Kidney (tissue), 22 donors: Measurements from ENCODE around the gene CCT8. TPM values are rescaled to one million over a fixed set of nuclear protein-coding genes. Genes with fewer than 3 reads are reported as not detected.

ENCODE experiments used
- DNase-seq, 5 donors: peaks; one replicate each; pipeline ENCODE4 v3.0.0-alpha.2; 2013 to 2020
- FAIRE-seq: peaks from 2 replicates; lab custom pipeline; 2012; peaks lifted over from hg19 to GRCh38; lab: Jason Lieb, UNC
- H3K27ac ChIP-seq, 2 donors: one replicate each; pipeline ENCODE4 v1.7.0; 2013; ENCODE audit warnings: low read depth in 2 of 2, low read length in 2 of 2, inconsistent platforms in 1 of 2
- H3K27me3 ChIP-seq: one replicate; pipeline ENCODE4 v1.7.1; 2013; ENCODE audit warnings: low read length, inconsistent platforms; ENCODE audit not compliant: control insufficient read depth, insufficient read depth
- H3K36me3 ChIP-seq, 3 donors: one replicate each; pipeline versions ENCODE4 v1.7.0 to v1.7.1; 2013; ENCODE audit warnings: low read length in 3 of 3, control low read depth in 1 of 3, inconsistent platforms in 1 of 3; ENCODE audit not compliant: insufficient read depth in 3 of 3, control insufficient read depth in 2 of 3
- H3K4me1 ChIP-seq, 3 donors: one replicate each; pipeline versions ENCODE4 v1.7.0 to v1.7.1; 2013; ENCODE audit warnings: low read length in 3 of 3, inconsistent platforms in 1 of 3, low read depth in 1 of 3; ENCODE audit not compliant: control insufficient read depth in 2 of 3, insufficient read depth in 2 of 3
- H3K4me3 ChIP-seq, 3 donors: one replicate each; pipeline versions ENCODE4 v1.7.0 to v1.8.1; 2013; ENCODE audit warnings: low read length in 3 of 3, control low read depth in 1 of 3, inconsistent platforms in 1 of 3
- H3K9ac ChIP-seq, 3 donors: one replicate each; pipeline versions ENCODE4 v1.7.0 to v1.7.1; 2013; ENCODE audit warnings: low read length in 3 of 3, control low read depth in 1 of 3, inconsistent platforms in 1 of 3
- H3K9me3 ChIP-seq, 3 donors: one replicate each; pipeline versions ENCODE4 v1.7.0 to v1.7.1; 2013; ENCODE audit warnings: low read length in 3 of 3, control low read depth in 1 of 3, inconsistent platforms in 1 of 3; ENCODE audit not compliant: control insufficient read depth in 2 of 3, insufficient read depth in 1 of 3
- CTCF ChIP-seq: IDR thresholded peaks from 3 replicates; pipeline ENCODE4 v1.5.1; 2012; ENCODE audit warnings: mild to moderate bottlenecking, moderate library complexity, borderline replicate concordance; ENCODE audit not compliant: insufficient read depth; ENCODE audit errors: extremely low read depth
- intact Hi-C: fragments of 100-400 bp; cut with DNase I; formaldehyde crosslinking; loops from one replicate; pipeline ENCODE4 v1.11.1; 2022
- long read RNA-seq, 10 donors: library from polyadenylated mRNA in 1 of 10; unstranded in 1 of 10; transcript quantifications; one replicate each; pipeline ENCODE4 v2.0.0 and lab custom pipeline, GENCODE V29; 2021 to 2026
- polyA plus RNA-seq: library from polyadenylated mRNA; stranded (reverse); fragments of 350-450 nt; fragmentation: Illumina TruSeq; extraction: RNeasy Lipid Tissue Mini Kit (QIAGEN cat#74804); gene quantifications from one replicate; pipeline ENCODE4 v1.2.3, GENCODE V29; 2014; ENCODE audit warnings: low read depth, low replicate concordance; ENCODE audit not compliant: insufficient read depth
- total RNA-seq: library from RNA; stranded (reverse); fragmentation: NEBNext Ultra II Directional; extraction: Animal tissue kit (Norgen Biotek cat#: 25700); gene quantifications from one replicate; pipeline ENCODE4 v1.2.1, GENCODE V29; 2021
- donor health status: control.
- donor health status: control.
- donor health status: control.
- donor health status: control.
- donor health status: control.
- donor health status: DM: yes; HTN: yes; CAD: no.
- donor health status: Normal renal cell carcinoma (clear cell type).

The CCT8 gene, protein sequence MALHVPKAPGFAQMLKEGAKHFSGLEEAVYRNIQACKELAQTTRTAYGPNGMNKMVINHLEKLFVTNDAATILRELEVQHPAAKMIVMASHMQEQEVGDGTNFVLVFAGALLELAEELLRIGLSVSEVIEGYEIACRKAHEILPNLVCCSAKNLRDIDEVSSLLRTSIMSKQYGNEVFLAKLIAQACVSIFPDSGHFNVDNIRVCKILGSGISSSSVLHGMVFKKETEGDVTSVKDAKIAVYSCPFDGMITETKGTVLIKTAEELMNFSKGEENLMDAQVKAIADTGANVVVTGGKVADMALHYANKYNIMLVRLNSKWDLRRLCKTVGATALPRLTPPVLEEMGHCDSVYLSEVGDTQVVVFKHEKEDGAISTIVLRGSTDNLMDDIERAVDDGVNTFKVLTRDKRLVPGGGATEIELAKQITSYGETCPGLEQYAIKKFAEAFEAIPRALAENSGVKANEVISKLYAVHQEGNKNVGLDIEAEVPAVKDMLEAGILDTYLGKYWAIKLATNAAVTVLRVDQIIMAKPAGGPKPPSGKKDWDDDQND
- total RNA-seq, result 101 TPM
- polyA plus RNA-seq, result 119 TPM
- long read RNA-seq, donor 1, transcript CCT8-201 (15 exons, 2,005 nt), result major isoform, 41 of 94 reads
- long read RNA-seq, donor 1, partial matches to known transcripts, result 52 of 94 reads
- long read RNA-seq, donor 1, other reads (novel, unspliced or antisense), result 0 of 94 reads
- long read RNA-seq, donor 2, transcript CCT8-201 (15 exons, 2,005 nt), result major isoform, 59 of 142 reads
- long read RNA-seq, donor 2, partial matches to known transcripts, result 78 of 142 reads
- long read RNA-seq, donor 2, other reads (novel, unspliced or antisense), result 0 of 142 reads
- long read RNA-seq, donor 3, transcript CCT8-201 (15 exons, 2,005 nt), result major isoform, 60 of 166 reads
- long read RNA-seq, donor 3, transcript CCT8-210 (5 exons, 1,326 nt), result minor isoform, 5 of 166 reads
- long read RNA-seq, donor 3, partial matches to known transcripts, result 93 of 166 reads
- long read RNA-seq, donor 3, other reads (novel, unspliced or antisense), result 8 of 166 reads
- long read RNA-seq, donor 4, transcript CCT8-201 (15 exons, 2,005 nt), result major isoform, 37 of 70 reads
- long read RNA-seq, donor 4, partial matches to known transcripts, result 25 of 70 reads
- long read RNA-seq, donor 4, other reads (novel, unspliced or antisense), result 5 of 70 reads
- long read RNA-seq, donor 5, transcript CCT8-201 (15 exons, 2,005 nt), result major isoform, 5 of 11 reads
- long read RNA-seq, donor 5, partial matches to known transcripts, result 5 of 11 reads
- long read RNA-seq, donor 5, other reads (novel, unspliced or antisense), result 0 of 11 reads
- long read RNA-seq, donor 6, transcript CCT8-210 (5 exons, 1,326 nt), result minor isoform, 7 of 304 reads
- long read RNA-seq, donor 6, transcript CCT8-201 (15 exons, 2,005 nt), result major isoform, 93 of 304 reads
- long read RNA-seq, donor 6, partial matches to known transcripts, result 191 of 304 reads
- long read RNA-seq, donor 6, other reads (novel, unspliced or antisense), result 13 of 304 reads
- long read RNA-seq, donor 7, transcript CCT8-201 (15 exons, 2,005 nt), result major isoform, 82 of 96 reads
- long read RNA-seq, donor 7, partial matches to known transcripts, result 10 of 96 reads
- long read RNA-seq, donor 7, other reads (novel, unspliced or antisense), result 4 of 96 reads
- long read RNA-seq, donor 8, transcript CCT8-201 (15 exons, 2,005 nt), result major isoform, 41 of 103 reads
- long read RNA-seq, donor 8, partial matches to known transcripts, result 51 of 103 reads
- long read RNA-seq, donor 8, other reads (novel, unspliced or antisense), result 6 of 103 reads
- long read RNA-seq, donor 9, transcript CCT8-201 (15 exons, 2,005 nt), result major isoform, 24 of 43 reads
- long read RNA-seq, donor 9, partial matches to known transcripts, result 19 of 43 reads
- long read RNA-seq, donor 9, other reads (novel, unspliced or antisense), result 0 of 43 reads
- long read RNA-seq, donor 10, transcript CCT8-201 (15 exons, 2,005 nt), result major isoform, 43 of 108 reads
- long read RNA-seq, donor 10, partial matches to known transcripts, result 54 of 108 reads
- long read RNA-seq, donor 10, other reads (novel, unspliced or antisense), result 6 of 108 reads

DNA sequence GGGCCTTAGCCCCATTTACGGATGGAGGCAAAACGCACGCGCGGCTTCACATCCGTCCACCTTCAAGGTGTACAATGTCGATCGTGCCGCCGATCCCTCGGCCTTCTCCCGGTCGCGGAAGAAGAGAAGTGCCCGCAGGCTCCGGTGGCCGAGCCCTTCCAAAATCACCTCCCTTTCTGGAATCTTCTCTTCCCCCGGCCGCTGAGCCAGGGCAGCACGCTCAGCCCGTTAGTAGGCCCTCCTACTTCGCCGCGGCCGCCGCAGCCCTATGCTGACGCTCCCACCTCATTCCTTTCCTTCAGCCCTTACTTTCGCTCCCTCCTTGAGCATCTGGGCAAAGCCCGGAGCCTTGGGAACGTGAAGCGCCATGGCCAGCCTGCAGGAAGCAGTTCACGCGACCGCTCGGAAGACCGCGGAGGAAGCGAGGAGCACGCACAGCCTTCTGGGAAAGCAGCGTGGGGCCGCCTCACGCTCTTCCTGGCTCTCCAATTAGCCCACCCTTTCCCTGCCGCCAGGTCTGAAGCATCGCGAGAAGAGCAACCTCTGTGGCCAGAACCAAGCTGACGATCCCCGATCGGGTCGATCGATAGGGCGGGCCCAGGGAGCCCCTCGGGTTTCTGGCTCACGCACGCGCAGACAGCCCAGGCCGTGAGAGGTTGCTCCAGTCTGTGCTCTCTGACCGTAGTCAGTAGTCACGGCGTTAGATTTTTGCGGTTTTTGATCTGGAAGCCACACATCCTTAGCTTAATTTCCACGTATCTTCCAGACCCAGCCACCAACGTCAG, at the start of gene CCT8:
Gene CCT8, minus strand, starts transcription at position 427 of the 785 bp plus-strand sequence. Its CDS starts 58 bp downstream, at position 369.
- H3K9me3 ChIP-seq, result no peaks in the 10 kb centered on the region
- intact Hi-C loops, result no loop called here
- H3K4me3 ChIP-seq, result peak within 1 kb of the TSS; percentile 90 to 99 (median 97)
- peaks cover 0 to 18% (median 12%) of the 10 kb centered on the region in 3 donors for H3K4me1 ChIP-seq
- peak within 1 kb of the TSS; percentile 93 to 99 for H3K27ac ChIP-seq
- peak; percentile 99 to 100 (median 100) for DNase-seq
- no peak for TF ChIP-seq CTCF
- H3K27me3 ChIP-seq, result no peaks in the 10 kb centered on the region
- peak; percentile 89 for FAIRE-seq
- no peaks in the 10 kb centered on the region for H3K36me3 ChIP-seq
- H3K9ac ChIP-seq, result peak within 1 kb of the TSS; percentile 83 to 99 (median 98)

DNA sequence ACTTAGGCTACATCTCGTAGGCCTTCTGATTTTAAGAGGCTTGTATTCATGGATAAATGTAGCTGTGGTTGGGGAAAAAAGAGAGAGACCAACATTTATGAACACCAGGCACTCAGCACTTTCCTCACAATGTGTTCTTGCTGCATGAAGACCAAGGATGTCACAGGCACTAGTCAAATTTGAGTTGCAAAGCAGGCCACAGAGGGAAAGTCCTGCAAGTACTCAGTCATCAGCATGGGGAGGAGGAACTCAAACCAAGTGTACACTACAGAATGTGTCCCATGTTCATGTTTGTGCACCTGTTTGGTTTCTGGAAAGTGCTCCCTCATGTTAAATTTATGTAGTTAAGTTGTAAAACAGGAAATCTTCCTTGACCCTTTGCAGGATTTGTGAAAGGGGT, 48.3 kb upstream of the CCT8 start:
- intact Hi-C loops, result no loop called here
- Histone ChIP-seq H3K27ac (no peak overlapping the region), H3K9ac (no peak overlapping the region), H3K27me3 (no peaks in the 10 kb centered on the region), H3K4me1 (no peaks in the 10 kb centered on the region), H3K36me3 (no peaks in the 10 kb centered on the region), H3K4me3 (no peak overlapping the region), H3K9me3 (no peaks in the 10 kb centered on the region)
- TF ChIP-seq CTCF, result no peak
- FAIRE-seq (no peak), DNase-seq (no peak)
